ENCODE data around the gene PEX14.

Gene PEX14

DNA sequence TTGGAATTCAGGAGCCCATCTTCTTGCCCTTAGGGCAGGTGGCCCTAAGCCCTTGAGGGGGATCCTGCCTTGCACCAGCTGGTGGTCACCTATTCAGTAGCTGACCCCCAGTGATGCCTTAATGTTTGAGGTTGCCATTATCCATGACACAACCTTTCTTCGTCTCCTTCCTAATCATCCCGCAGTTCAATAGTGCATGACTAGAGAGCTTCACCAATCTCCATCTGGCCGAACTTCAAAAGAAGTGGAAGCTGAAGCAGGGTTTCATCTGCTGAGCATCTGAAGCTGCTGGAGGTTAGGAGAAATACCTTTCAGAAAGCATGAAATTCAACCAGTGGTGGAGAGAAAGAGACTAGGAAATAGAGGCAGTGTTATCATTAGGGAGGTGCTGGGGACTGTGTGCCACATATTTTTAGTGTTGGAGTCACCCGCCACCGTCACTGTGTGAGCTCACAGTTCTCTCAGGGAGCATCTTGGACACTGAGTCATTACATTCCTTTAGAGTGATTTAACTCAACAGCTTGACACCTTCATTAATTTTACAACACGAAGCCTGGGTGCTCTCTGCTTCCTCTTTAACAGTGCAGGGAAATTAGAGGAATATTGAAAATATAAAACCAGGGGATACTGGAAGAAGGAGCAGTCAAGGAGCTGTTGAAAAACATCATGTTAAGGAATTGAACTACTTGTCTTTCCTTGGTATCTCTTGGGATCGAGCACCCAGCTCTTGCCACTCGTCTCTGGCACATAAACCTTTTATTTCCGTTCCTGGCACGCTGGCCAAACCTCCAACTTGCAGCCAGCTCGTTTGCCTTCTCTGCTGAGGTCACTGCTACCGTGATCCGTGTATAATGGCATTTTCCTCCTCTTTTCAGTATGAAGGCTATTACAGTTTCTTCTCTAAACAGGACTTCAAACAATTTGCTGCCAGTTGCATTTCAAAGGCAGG is 53.6 kb downstream of the PEX14 start:
- H3K27ac ChIP-seq (ENCODE audit: insufficient read depth, low read length, poor library complexity, severe bottlenecking) = no peak overlapping the region

DNA sequence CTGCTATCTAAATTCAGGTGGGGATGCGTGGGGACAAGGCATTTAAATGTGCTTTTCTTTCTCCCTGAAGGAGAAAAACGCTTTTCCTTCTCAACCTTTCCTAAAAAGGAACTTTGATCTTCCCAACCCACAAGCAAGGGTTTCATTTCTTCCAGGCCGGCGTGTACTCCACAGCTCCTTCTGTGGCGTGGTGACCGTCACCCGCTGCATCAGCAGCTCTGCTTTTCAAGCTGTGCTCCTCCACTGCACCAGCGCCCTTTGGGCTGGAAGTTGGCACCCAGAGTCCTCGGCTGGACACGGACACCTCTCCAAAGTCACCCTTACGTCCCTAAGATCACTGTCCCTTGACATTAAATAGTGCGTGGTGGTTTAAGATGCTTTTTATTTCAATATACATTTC is 54.3 kb downstream of the PEX14 start:
- Histone ChIP-seq H3K4me1 (ENCODE audit: control insufficient read depth, insufficient read depth, low read length, poor library complexity, severe bottlenecking) (no peaks in the 10 kb centered on the region), H3K36me3 (ENCODE audit: control insufficient read depth, insufficient read depth, low read length) (no peaks in the 10 kb centered on the region), H3K9me3 (ENCODE audit: control insufficient read depth, low read length) (no peaks in the 10 kb centered on the region), H3K27me3 (replicated peaks; ENCODE audit: control insufficient read depth, insufficient read depth, low read length, poor library complexity, severe bottlenecking) (no peaks in the 10 kb centered on the region), H3K4me3 (ENCODE audit: insufficient read depth, low read depth, low read length, poor library complexity, severe bottlenecking) (no peak overlapping the region), H3K27ac (ENCODE audit: insufficient read depth, low read length, poor library complexity, severe bottlenecking) (no peak overlapping the region)
- DNase-seq = no peak

More for the DNA sequence above, 53.6 kb downstream of the PEX14 start:
- Histone ChIP-seq H3K9me3 (ENCODE audit: control insufficient read depth, low read length) (no peaks in the 10 kb centered on the region), H3K36me3 (ENCODE audit: control insufficient read depth, insufficient read depth, low read length) (no peaks in the 10 kb centered on the region), H3K27me3 (replicated peaks; ENCODE audit: control insufficient read depth, insufficient read depth, low read length, poor library complexity, severe bottlenecking) (no peaks in the 10 kb centered on the region), H3K4me1 (ENCODE audit: control insufficient read depth, insufficient read depth, low read length, poor library complexity, severe bottlenecking) (no peaks in the 10 kb centered on the region), H3K4me3 (ENCODE audit: insufficient read depth, low read depth, low read length, poor library complexity, severe bottlenecking) (no peak overlapping the region)
- DNase-seq = no peak

DNA sequence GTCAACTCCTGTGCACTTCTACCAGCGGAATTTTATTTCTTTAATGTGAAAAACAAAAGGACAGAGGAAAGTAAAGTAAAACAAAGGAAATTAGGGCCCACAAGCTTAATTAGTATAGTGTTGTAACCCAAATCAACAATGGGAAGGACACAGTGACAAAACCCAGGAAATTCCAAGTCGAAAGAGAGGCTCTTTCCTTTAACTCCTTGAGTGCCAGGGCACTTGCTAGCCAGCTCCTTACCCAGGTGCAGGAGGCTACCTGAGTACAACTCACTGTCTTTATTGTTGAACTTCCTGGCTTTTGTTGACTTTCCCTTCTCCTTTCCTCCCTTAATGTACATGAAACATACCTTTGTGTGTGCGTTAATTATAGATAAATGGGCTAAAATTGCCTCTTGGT is 55.0 kb downstream of the PEX14 start:
- Histone ChIP-seq H3K9me3 (ENCODE audit: control insufficient read depth, low read length) (no peaks in the 10 kb centered on the region), H3K27ac (ENCODE audit: insufficient read depth, low read length, poor library complexity, severe bottlenecking) (no peak overlapping the region), H3K36me3 (ENCODE audit: control insufficient read depth, insufficient read depth, low read length) (no peaks in the 10 kb centered on the region), H3K4me1 (ENCODE audit: control insufficient read depth, insufficient read depth, low read length, poor library complexity, severe bottlenecking) (no peaks in the 10 kb centered on the region), H3K27me3 (replicated peaks; ENCODE audit: control insufficient read depth, insufficient read depth, low read length, poor library complexity, severe bottlenecking) (no peaks in the 10 kb centered on the region), H3K4me3 (ENCODE audit: insufficient read depth, low read depth, low read length, poor library complexity, severe bottlenecking) (no peak overlapping the region)
- no peak for DNase-seq

DNA sequence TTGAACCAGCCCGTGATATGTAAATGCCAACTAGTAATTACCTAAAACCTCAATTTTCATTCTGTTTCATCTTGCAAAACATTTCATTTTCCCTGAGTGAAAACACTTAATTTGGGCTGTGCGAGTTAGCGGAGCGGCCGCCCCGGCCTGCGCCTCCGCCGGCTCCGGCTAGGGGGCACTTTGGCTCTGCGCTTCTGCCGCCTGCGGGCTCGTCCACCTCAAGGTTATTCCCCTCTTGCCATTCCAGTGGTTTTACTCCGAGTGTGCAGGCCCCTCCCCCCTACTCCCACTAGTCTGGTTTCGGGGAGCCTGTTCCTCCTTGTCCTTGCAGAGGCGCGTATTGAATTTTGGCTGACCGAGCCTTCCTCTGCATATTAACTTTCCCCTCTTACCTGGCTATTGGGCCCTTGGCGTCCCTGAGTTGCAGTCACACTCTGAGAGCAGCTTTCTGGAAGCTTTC is 55.6 kb downstream of the PEX14 start:
- no peaks in the 10 kb centered on the region for H3K36me3 ChIP-seq (ENCODE audit: control insufficient read depth, insufficient read depth, low read length)
- H3K4me1 ChIP-seq (ENCODE audit: control insufficient read depth, insufficient read depth, low read length, poor library complexity, severe bottlenecking) = no peaks in the 10 kb centered on the region
- H3K9me3 ChIP-seq (ENCODE audit: control insufficient read depth, low read length) = no peaks in the 10 kb centered on the region
- H3K27me3 ChIP-seq (replicated peaks; ENCODE audit: control insufficient read depth, insufficient read depth, low read length, poor library complexity, severe bottlenecking) = no peaks in the 10 kb centered on the region
- H3K27ac ChIP-seq (ENCODE audit: insufficient read depth, low read length, poor library complexity, severe bottlenecking) = no peak overlapping the region
- DNase-seq = no peak
- no peak overlapping the region for H3K4me3 ChIP-seq (ENCODE audit: insufficient read depth, low read depth, low read length, poor library complexity, severe bottlenecking)

DNA sequence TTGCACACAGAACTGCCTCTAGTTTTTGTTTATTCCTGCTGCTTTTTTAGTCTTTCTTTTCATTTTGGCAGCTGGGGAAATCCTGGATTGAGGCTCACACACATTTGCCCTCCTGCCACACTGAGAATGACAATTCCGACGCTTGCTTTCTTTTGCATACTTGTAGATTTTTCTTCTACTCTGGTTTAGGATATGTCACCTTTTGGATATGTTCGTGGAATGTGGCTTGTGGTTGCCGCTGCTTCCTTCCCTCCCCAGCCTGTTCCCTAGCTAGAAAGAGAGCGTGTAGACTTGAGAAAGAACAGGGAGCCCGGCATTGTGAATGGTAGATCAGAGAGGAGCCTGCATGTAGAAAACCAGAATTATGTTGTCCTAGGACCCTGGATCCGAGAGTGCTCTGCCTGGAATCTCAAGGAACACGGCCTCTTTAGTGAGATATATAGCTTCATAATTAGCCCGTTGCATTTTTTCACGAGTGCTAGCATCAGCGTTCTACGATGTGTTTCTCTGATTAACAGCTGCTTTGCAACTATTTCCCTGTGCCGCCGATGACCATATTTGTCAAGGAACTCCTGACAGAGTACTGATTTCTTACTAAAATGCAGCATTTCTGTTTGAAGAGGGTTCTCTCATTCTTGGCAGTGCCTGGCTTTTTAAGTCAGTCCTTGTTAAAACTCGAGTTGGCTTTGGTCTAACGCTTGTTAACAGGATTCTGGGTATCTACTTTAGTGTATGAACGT is 56.2 kb downstream of the PEX14 start:
- H3K27ac ChIP-seq (ENCODE audit: insufficient read depth, low read length, poor library complexity, severe bottlenecking) = no peak overlapping the region
- H3K27me3 ChIP-seq (replicated peaks; ENCODE audit: control insufficient read depth, insufficient read depth, low read length, poor library complexity, severe bottlenecking) = no peaks in the 10 kb centered on the region
- no peaks in the 10 kb centered on the region for H3K9me3 ChIP-seq (ENCODE audit: control insufficient read depth, low read length)
- H3K4me1 ChIP-seq (ENCODE audit: control insufficient read depth, insufficient read depth, low read length, poor library complexity, severe bottlenecking) = no peaks in the 10 kb centered on the region
- H3K4me3 ChIP-seq (ENCODE audit: insufficient read depth, low read depth, low read length, poor library complexity, severe bottlenecking) = no peak overlapping the region
- H3K36me3 ChIP-seq (ENCODE audit: control insufficient read depth, insufficient read depth, low read length) = no peaks in the 10 kb centered on the region
- no peak for DNase-seq

DNA sequence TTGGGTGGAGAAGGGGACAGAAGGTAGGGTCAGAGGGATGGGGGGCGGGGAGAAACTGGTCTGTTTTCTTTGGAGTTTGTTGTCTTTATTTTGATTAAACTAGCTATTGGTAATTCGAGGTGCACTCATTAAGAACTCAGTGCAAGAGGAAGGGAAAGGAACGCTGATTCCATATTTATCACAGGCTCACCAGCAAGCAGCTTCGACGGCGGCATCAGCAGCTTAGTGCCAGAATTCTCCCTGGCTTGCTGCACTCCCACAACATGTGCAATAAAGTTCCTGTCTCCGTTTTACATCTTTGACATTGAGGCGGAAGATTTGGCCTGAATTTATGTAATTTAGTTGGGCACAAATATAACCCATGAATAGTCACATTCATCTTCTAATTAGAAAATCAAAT is 57.6 kb downstream of the PEX14 start:
- no peaks in the 10 kb centered on the region for H3K36me3 ChIP-seq (ENCODE audit: control insufficient read depth, insufficient read depth, low read length)
- H3K27me3 ChIP-seq (replicated peaks; ENCODE audit: control insufficient read depth, insufficient read depth, low read length, poor library complexity, severe bottlenecking) = no peaks in the 10 kb centered on the region
- no peak overlapping the region for H3K27ac ChIP-seq (ENCODE audit: insufficient read depth, low read length, poor library complexity, severe bottlenecking)
- no peaks in the 10 kb centered on the region for H3K4me1 ChIP-seq (ENCODE audit: control insufficient read depth, insufficient read depth, low read length, poor library complexity, severe bottlenecking)
- H3K9me3 ChIP-seq (ENCODE audit: control insufficient read depth, low read length) = no peaks in the 10 kb centered on the region
- DNase-seq = no peak
- H3K4me3 ChIP-seq (ENCODE audit: insufficient read depth, low read depth, low read length, poor library complexity, severe bottlenecking) = no peak overlapping the region

DNA sequence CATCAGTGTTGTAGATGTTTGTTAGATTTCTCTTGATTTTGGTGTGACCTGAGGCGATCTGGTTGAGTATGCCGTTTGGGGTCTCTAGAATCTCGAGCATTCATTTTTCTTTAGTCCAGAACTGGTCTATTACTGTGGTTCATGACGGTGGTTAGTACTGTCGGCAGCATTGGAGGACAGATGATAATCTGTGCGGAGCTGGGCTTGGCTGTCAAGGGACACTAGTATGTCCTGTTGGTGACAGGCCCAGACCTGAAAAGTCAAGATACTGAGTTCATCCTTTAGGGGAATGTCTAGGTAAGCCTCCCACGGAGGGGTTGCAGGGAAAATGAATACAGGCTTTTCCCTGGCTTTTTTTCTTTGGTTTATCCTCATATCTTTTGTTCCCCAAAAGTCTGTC is 59.8 kb downstream of the PEX14 start:
- Histone ChIP-seq H3K9me3 (ENCODE audit: control insufficient read depth, low read length) (no peaks in the 10 kb centered on the region), H3K36me3 (ENCODE audit: control insufficient read depth, insufficient read depth, low read length) (no peaks in the 10 kb centered on the region), H3K27ac (ENCODE audit: insufficient read depth, low read length, poor library complexity, severe bottlenecking) (no peak overlapping the region), H3K27me3 (replicated peaks; ENCODE audit: control insufficient read depth, insufficient read depth, low read length, poor library complexity, severe bottlenecking) (no peaks in the 10 kb centered on the region), H3K4me1 (ENCODE audit: control insufficient read depth, insufficient read depth, low read length, poor library complexity, severe bottlenecking) (no peaks in the 10 kb centered on the region), H3K4me3 (ENCODE audit: insufficient read depth, low read depth, low read length, poor library complexity, severe bottlenecking) (no peak overlapping the region)
- DNase-seq = no peak

DNA sequence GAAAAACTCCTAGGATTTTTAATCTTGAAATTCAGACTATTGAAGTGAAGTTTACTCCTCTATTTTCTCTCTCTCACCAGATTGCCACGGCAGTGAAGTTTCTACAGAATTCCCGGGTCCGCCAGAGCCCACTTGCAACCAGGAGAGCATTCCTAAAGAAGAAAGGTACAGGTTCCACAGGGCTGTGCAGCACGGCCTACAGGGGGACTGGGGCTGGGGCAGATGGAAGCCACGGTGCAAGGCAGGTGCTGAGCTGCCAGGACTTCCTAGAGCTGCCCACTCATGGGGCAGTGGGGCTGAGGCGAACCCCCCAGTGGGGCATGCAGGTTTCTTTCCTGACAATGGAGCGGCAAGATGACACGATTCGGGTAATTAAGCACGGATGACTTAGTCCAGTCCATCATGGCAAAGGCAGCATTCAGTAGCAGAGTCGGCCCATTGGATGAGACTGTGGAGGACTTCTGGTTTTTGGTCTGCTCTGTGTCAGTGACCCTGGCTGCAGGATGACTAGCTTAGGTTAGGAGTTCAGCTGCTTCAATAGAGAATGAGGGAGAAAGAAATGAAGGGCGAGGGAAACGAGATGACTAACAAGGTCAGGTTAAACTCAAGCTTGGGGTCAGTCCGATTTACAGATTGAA is 61.5 kb downstream of the PEX14 start:
- H3K36me3 ChIP-seq (ENCODE audit: control insufficient read depth, insufficient read depth, low read length) = no peaks in the 10 kb centered on the region
- no peak overlapping the region for H3K4me3 ChIP-seq (ENCODE audit: insufficient read depth, low read depth, low read length, poor library complexity, severe bottlenecking)
- no peak for DNase-seq
- no peaks in the 10 kb centered on the region for H3K4me1 ChIP-seq (ENCODE audit: control insufficient read depth, insufficient read depth, low read length, poor library complexity, severe bottlenecking)
- no peaks in the 10 kb centered on the region for H3K27me3 ChIP-seq (replicated peaks; ENCODE audit: control insufficient read depth, insufficient read depth, low read length, poor library complexity, severe bottlenecking)
- no peak overlapping the region for H3K27ac ChIP-seq (ENCODE audit: insufficient read depth, low read length, poor library complexity, severe bottlenecking)
- no peaks in the 10 kb centered on the region for H3K9me3 ChIP-seq (ENCODE audit: control insufficient read depth, low read length)

DNA sequence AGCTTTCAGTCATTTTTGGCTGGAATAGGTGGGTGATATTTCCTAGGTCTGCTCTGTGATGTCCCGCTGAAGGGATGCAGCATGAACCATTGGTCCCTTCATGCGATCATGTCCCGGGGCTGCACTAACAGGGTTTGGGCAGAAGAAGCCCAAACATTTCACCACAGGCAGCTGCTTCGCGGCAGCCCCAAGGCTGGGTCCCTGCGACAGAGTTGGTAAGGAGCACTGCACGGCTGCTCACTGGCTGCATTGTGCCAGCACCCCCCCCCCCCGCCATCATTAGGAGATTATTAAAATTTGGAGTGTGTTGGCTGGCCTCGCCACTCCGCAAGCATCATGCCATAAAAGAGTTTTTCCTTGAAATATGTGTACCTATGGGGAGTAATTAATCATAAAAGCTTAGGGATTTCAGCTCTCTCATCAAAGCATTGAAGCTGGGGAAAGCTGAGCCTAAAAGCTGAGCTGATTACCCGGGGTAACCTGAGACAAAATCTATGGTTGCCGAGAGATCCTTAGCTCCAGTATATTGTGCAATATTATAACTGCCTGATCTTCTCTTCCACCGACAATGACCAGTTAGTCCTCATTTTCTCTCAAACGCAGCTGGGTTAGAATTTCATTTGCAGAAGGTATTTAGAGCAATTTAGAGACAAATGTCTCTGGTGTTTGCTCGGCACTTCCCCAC is 62.5 kb downstream of the PEX14 start:
- no peak overlapping the region for H3K27ac ChIP-seq (ENCODE audit: insufficient read depth, low read length, poor library complexity, severe bottlenecking)
- no peaks in the 10 kb centered on the region for H3K9me3 ChIP-seq (ENCODE audit: control insufficient read depth, low read length)
- H3K4me3 ChIP-seq (ENCODE audit: insufficient read depth, low read depth, low read length, poor library complexity, severe bottlenecking) = no peak overlapping the region
- no peak for DNase-seq
- no peaks in the 10 kb centered on the region for H3K36me3 ChIP-seq (ENCODE audit: control insufficient read depth, insufficient read depth, low read length)
- no peaks in the 10 kb centered on the region for H3K27me3 ChIP-seq (replicated peaks; ENCODE audit: control insufficient read depth, insufficient read depth, low read length, poor library complexity, severe bottlenecking)
- no peaks in the 10 kb centered on the region for H3K4me1 ChIP-seq (ENCODE audit: control insufficient read depth, insufficient read depth, low read length, poor library complexity, severe bottlenecking)

All from effector memory CD4-positive, alpha-beta T cell (primary cell).